ENCODE data around the gene UBE2H.

Gene UBE2H

GRCh38 chr7:129845178-129845971 is 107.4 kb downstream of the UBE2H start:
- POLR2A ChIA-PET: no interaction called here
- CTCF ChIA-PET: interaction anchor here (0.8 to 1.1 kb wide), 2 partner anchors 14 to 15 kb away, joined by 3 to 4 read pairs; no protein-coding TSS in a partner anchor
- no peak for DNase-seq (ENCODE audit: extremely low spot score)
- no peak for TF ChIP-seq CTCF (IDR thresholded peaks at IDR 0.05; ENCODE audit: control extremely low read depth, extremely low read depth, low read depth, missing control alignments)

GRCh38 chr7:129843978-129844840 is 108.6 kb downstream of the UBE2H start:
- POLR2A ChIA-PET: no interaction called here
- CTCF ChIA-PET: interaction anchor here (0.8 to 5.4 kb wide), 4 partner anchors 13 to 19 kb away, joined by 3 to 31 read pairs (median 4); no protein-coding TSS in a partner anchor

GRCh38 chr7:129843365-129843898 is 109.3 kb downstream of the UBE2H start:
- CTCF ChIA-PET: interaction anchor here (0.6 to 5.4 kb wide), 3 partner anchors 14 to 1215 kb away, joined by 3 to 31 read pairs (median 3); no protein-coding TSS in a partner anchor
- POLR2A ChIA-PET: no interaction called here
- TF ChIP-seq CTCF (IDR thresholded peaks at IDR 0.05; ENCODE audit: control extremely low read depth, extremely low read depth, low read depth, missing control alignments): no peak
- DNase-seq (ENCODE audit: extremely low spot score): no peak

More at GRCh38 chr7:129843978-129844840, 108.6 kb downstream of the UBE2H start:
- DNase-seq (ENCODE audit: extremely low spot score): no peak
- TF ChIP-seq CTCF (IDR thresholded peaks at IDR 0.05; ENCODE audit: control extremely low read depth, extremely low read depth, low read depth, missing control alignments): no peak

- DNase-seq (ENCODE audit: extremely low spot score): no peak
- ChIA-PET CTCF (interaction anchor here (0.8 to 5.4 kb wide), 5 partner anchors 12 to 482 kb away, joined by 3 to 31 read pairs (median 3); no protein-coding TSS in a partner anchor), POLR2A (no interaction called here)
- TF ChIP-seq CTCF (IDR thresholded peaks at IDR 0.05; ENCODE audit: control extremely low read depth, extremely low read depth, low read depth, missing control alignments): no peak
Measured at GRCh38 chr7:129841465-129841864, 111.3 kb downstream of the UBE2H start.

GRCh38 chr7:129840757-129841156 is 112.0 kb downstream of the UBE2H start:
- no peak for TF ChIP-seq CTCF (IDR thresholded peaks at IDR 0.05; ENCODE audit: control extremely low read depth, extremely low read depth, low read depth, missing control alignments)
- no peak for DNase-seq (ENCODE audit: extremely low spot score)
- ChIA-PET CTCF (interaction anchor here (0.7 to 5.4 kb wide), 5 partner anchors 11 to 482 kb away, joined by 3 to 31 read pairs (median 3); no protein-coding TSS in a partner anchor), POLR2A (no interaction called here)

- POLR2A ChIA-PET: no interaction called here
- no peak for TF ChIP-seq CTCF (IDR thresholded peaks at IDR 0.05; ENCODE audit: control extremely low read depth, extremely low read depth, low read depth, missing control alignments)
- CTCF ChIA-PET: interaction anchor here (1.3 to 3.9 kb wide), 7 partner anchors 8 to 618 kb away, joined by 3 to 28 read pairs (median 7); no protein-coding TSS in a partner anchor
- DNase-seq (ENCODE audit: extremely low spot score): no peak
Measured at GRCh38 chr7:129836983-129837382, 115.8 kb downstream of the UBE2H start.

Data from GM10248 (cell line).